Kidney tubule cell (primary cell): ENCODE data around the gene KRT72.

ENCODE experiments used
- DNase-seq: peaks from one replicate; pipeline ENCODE4 v3.0.0-alpha.2; 2018; ENCODE audit warnings: low spot score

Gene KRT72

DNA sequence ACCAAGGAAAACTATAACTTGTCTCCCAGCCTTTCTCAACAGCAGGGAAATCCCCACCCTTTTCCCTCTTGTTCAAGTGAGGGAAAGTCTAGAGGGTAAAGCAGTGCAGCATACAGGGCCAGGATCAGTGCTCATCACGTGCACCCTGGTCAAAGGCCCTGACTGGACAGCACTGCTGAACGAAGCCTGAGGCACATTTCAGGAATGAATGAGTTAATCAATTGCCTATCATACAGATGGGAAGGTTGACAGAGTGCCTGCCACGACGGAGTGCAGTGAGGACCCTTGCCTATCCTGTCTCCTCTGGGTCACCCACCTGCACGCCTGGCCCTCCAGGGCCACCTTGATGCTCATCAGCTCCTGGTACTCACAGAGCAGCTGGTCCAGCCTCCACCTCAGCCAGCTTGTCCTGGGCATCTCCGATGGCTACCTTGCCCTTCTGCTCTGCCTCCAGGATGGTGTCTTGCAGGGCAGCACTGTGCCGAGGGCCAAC, 28.8 kb upstream of the KRT72 start:
- no peak for DNase-seq

DNA sequence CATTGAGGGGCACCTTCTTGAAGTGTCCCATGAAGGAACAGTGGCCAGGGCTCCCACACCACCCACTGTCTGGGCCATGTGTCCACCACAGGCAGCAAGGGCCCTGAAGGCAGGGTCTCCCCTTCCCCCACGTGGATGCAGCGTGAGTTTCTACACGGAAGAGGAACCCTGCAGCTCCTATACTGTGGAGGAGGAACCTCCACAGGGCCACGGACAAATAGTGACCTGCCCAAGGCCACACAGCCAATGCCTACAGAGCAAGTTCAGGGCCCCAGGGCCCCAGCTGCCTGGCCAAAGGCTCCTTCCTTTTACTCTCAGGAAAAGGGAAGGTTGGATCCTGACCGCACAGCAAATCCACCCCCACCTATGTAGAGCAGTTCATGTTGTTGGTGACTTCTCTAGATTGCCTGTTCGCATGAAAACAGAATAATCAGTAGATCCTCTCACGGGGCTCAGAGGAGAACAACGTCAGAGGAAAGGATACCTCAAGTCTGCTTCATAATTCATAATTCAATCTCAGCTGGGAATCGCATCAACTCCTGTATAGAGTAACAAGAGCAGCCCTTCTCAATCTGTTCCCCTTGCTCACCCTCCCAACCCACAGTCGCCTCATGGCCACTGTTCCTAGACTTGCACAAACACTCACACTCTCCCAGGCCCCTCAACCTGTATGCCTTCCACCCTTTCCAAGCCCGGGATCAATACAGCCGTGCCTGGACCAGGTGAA, 28.2 kb upstream of the KRT72 start:
- no peak for DNase-seq

DNA sequence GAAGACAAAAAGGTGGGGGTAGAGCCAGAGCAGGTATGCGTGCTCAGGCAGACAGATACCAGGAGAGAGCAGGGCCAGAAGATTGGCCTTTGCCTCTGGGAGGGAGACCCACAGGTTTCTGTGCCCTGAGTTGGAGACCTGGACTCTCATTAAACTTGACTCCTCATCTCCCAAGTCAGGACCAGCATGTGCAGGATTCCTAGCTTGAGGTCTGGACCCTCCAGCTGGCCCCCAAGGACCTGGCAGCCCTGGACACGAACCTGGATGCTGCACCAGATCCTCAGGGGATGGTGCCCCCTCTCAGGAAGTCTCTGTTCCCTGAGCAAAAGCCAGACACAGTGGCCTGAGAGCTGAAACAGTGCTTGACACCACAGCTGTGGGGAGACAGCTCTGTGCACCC, 27.6 kb upstream of the KRT72 start:
- DNase-seq, result no peak

DNA sequence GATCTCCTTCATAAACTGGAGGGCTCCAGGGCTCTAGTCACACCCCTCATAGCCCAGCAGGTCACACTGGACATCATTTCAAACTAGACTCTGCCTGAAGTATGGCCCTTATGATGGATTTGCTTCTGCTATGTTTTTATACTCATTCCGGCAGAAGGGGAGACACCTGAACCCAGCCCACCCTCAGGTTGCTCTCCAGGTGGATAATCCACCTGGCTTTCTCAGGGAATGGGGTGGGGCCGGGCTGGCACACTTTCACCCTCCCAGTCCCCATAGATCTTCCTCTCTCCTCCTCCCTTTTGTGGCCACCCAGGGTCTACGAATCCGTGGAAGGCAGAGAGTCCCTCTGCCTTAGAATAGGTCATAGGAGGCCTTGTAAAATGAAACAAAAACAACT, 26.8 kb upstream of the KRT72 start:
- DNase-seq, result no peak

DNA sequence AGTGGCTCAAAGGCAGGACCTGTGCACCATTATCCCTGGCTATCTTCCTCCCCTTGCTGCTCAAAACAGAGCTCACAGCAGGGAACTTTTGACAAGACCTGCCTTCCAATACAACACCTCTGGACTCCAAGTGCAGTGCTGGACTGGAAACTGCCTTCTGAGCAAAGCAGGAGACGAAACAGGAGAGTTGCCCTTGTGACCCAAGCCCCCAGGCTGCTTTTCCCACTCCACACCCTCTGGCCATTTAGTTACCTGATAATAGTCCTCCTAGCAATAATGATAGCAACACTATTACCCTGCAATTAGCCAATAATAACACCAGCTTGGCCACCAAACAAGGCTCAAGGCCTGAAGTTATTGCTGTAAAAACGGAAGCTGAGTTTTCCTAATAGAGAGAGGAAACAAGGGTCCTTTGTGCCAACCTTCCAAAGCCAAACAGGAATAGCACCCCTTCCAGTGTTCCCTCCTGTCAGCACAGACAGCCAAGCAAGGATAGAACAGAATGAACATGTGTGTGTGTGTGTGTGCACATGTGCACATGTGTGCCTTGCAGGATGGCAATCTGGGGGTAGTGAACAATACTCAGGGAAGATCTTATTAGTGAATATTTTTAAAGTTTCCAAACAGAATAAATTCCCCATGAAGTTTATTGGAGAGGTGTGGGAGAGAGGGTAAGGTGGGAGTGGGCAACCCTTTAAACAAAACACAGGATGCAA, 26.3 kb upstream of the KRT72 start:
- DNase-seq, result no peak

DNA sequence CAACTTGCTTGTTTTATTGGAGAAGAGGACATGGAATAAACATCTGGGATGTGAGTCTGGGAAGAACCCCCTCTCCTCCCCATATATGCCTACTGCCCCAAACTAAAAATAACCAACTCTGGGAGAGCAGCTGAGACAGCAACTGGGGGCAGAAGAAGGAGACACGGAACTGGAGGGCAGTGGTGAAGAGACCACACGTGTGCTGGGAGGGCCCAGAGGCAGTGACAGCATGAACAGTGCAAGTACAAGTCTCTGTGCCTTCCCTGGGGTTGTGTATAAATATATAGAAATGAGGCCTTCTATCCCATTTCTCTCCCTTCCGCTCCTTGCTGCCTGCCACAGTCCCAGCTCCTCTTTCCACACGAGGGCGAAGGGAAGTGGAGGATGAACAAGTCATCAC, 21.1 kb upstream of the KRT72 start:
- no peak for DNase-seq

DNA sequence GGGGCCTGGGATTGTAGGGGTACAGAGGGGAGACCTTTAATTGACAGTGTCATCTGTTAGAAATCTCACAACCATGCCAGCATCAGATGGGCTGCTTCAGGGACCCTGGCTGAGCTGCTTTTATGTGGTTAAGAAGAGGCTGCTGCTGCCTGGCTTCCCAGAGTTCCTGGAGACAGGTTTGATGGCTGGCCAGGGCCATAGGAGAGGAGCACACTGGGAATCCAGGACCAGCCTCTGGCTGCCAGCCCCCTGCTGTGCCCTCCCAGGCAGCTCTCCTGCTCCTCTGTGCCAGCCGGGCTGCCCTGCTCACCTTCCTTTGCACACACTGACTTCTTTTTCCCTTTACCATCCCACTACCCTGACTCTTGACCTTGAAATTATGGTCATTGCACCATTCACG, 17.6 kb upstream of the KRT72 start:
- DNase-seq, result no peak

DNA sequence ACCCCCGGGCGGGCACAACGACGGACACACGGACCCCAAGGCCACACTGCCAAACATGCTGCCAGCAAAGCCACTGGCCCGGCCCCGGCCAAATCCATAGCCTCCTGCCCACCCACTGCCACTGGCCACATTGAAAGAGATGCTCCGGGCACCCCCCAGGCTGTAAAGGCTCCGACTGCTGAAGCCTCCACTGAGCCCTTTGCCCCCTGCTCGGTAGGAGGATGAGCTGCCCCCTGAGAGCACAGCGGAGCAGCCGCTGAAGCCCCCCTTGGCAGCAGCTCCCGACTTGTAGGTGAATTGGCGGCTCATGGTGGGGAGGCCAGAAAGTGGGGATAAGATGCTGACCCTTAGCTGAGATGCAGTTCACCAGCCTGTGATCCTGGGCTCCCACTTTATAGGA, 17.0 kb upstream of the KRT72 start, which contains the start of gene KRT73:
KRT73 (minus strand) TSS at position 344 of the 400 bp plus-strand sequence; CDS start at position 309, 35 bp downstream.
- no peak for DNase-seq

DNA sequence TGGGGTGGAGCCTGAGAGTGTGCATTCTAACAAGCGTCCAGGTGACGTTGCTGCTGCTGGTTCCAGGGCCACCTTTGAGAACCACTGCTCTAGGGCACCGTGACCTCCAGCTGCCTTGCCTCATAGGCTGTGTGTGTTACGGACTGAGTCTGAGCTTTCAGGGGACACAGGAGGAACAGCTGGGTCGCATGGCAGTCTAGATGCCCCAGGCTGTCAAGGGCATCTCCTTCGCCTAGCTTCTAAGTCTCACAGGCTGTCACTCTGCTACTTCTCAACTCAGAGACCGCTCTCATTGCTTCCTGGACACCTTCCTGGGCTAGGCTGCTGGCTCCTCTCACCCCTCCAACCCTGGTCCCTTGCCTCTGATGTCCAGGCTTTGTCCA, 16.1 kb upstream of the KRT72 start:
- no peak for DNase-seq

DNA sequence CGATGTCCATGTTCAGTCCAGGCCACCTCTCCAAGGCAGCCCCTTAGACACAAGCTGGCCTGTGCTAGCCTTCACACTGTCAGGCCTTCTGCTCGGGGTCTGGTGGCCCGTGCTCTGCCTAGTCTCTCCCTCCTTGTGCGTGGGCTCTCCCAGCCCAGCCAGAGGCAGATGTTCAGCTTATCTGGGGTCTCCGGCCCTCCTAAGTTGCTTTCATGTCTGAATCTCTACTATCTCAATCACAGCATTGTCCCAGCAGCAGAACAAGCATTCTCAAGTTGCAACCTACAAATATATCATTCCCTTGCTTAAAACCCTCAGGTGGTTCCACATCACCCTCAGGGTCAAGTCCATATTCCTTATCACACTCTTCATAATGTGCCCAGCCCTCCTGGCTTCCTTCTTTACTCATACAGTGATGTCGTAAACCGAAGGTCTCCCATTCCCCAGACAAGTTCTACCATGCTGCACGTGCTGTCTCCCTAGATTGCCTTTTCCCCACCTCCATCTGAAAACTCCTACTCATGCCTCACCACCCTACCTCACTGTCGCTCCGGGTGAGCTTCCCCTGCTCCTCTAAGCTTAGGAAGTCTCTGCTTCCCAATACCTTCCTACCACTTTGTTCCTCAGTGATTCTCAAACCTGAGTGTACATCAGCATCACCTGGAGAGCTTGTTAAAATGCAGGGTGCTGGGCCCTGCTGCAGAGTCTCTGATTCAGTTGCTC, 15.6 kb upstream of the KRT72 start:
- no peak for DNase-seq

DNA sequence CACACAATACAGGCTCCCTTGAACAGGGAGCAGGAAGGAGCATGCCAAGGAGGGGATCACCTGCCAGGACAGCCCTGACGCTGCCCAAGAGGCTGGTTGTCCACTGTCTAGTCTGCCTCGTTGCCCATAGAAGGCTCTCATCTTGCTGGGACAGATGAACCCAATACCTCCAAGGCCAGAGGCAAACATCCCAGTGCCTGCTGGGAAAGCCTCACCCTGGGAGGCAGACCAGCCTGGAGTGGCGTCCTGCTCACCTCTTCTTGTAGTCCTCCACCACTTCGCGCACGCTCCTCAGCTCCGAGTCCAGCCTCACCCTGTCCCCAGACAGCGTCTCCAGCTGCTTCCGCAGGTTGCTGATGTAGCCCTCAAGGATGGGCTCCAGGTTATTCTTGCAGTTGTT, 14.6 kb upstream of the KRT72 start:
- no peak for DNase-seq

DNA sequence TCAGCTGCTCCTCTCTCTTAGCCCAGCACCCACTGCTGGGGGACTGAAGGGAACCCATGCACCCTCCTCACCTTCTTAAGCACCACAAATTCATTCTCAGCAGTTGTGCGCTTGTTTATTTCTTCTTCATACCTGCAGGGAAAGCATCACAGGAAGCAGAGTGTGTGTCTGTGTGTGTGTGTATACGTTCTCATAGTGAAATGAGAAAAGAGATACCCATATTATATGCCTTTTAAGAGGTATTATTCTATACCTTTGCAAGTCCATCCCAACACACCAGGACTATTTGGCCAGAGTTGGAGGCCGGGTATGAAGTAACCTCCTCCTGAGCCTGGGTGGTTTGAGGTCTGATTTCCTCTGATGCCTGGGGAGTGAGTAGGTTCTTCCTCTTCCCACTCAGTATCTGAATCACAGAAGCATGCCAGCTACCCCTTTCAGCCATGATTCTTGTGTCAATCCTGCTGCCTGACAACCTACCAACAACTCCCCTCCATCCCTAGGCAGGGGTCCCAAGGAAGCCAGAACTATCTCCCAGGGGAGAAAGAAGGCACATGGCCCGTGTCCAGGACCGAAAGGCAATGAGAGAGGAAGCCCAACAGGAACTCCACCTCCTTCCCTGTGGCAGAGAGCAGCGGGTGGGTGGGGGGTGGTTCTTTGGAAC, 14.1 kb upstream of the KRT72 start:
- DNase-seq, result no peak

DNA sequence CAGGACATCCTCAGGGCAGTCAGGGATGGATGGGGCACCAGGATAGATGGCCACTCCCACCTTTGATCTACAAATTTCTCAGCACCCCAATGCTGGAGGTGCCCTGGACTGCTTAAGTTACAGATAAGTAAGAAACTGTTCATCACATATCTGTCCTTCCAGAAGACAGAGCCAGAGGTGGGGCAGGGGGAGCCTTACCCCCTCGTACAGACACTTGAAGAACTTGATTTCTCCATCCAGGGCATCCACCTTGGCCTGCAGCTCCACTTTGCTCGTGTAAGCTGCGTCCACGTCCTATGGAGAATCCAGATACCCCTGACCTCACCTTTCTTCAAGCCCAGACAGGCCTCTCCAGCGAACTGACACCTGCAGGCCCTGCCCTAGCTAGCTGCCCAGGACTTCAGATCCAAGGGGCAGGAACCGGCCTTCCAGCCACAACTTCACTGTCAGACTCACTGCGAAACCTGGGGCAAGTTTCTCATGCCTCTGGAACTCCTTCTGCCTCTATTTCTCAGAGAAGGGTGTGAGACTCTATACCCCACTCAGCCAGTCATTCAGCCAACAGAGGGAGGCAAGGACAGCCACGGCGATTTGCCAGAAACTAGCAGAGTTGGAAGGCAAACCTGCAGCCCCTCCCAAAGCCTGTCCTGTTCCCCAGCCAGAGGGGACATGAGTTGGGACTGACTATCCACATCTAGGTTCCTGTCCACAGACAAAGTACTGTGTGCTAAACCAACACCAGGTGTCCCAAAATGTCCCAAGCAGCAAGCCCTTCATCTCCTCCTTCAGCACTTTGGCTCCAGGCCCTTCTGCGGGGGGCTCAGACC, 13.3 kb upstream of the KRT72 start:
- DNase-seq, result no peak

DNA sequence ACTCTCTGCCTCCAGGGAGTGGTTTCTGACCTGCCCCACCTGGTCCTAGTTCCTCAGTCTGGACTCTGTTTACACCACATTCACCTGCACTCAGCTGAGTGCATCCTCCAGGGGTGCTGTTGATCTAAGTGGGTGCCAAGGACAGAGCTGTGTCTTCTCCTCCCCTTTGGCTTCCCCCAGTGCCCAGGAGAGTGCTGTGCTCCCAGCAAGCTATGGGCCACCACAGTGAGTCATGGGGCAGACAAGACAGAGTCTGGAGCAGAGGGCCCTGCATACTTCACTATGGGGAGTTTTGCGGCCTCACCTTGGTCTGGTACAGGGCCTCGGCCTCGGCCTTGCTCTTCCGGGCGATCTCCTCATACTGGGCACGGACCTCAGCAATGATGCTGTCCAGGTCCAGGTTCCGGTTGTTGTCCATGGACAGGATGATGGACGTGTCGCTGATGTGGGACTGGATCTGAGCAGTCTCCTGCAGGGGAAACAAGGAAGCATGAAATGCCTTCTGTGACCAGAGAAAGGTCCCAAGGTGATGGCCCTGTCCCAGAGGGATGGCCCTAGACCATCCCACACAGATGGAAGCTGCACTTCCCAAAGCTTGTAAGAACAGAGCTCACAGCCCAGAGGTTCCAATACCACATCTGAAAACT, 12.2 kb upstream of the KRT72 start:
- no peak for DNase-seq

DNA sequence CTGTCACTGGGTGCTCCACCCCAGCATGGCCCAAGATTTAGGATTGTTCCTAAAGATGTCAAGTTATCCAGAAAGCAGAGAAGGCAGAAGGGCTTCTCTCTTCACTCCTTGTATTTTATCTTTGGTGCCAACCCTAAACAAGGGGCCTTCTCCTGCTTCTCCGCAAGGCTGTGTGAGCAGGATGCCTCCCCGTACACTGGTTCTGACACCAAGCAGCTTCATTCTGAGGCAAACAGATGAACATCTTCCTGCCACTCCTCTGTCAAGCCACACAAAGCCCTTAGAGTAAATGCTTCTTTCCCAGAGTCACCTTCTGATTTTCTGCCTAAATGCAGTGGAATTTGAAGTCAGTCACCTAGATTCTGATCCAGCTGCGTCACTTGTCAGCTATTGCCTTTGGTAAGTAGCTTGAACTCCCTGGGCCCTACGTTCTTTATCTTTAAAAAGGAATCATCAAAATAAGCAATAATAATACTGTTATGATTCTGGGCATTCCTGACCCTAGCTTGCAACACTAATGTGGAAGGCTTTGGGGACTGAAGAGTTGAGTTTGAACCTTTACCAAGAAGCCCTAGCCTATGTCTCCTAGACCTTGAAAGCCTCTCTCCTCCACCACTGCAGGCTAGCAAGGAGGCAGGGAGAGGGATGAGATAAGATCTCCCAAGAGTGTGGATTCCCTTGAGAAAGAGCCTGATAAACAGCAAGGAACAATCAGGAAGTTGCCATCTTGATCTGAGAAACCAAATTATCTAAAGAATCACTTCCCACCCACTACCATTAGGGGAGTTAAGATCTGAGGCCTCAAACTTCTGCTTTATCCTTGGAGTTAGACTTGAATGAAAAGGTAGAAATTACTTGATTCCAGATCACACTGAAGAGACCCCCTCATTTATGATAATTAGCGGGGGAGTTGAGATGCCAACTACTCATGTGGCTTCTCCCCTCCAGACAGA, 11.4 kb upstream of the KRT72 start:
- no peak for DNase-seq

DNA sequence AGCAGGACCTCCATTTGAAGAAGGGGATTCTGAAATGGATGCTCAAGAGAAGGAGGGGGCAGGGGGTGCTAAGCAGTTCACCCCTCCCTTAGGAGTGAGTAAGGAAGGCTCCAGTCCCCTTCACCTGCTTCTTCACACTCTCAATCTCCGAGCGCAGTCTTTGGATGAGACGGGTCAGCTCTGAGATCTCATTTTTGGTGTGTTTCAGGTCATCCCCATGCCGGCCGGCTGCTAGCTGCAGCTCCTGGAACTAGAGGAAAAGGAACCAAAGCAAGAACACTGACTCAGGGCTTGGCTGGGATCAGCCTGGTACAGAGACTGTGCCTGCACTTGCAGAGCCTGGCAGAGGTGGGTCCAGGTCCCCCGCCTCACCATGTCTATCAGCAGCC, 9.8 kb upstream of the KRT72 start:
- DNase-seq, result no peak

DNA sequence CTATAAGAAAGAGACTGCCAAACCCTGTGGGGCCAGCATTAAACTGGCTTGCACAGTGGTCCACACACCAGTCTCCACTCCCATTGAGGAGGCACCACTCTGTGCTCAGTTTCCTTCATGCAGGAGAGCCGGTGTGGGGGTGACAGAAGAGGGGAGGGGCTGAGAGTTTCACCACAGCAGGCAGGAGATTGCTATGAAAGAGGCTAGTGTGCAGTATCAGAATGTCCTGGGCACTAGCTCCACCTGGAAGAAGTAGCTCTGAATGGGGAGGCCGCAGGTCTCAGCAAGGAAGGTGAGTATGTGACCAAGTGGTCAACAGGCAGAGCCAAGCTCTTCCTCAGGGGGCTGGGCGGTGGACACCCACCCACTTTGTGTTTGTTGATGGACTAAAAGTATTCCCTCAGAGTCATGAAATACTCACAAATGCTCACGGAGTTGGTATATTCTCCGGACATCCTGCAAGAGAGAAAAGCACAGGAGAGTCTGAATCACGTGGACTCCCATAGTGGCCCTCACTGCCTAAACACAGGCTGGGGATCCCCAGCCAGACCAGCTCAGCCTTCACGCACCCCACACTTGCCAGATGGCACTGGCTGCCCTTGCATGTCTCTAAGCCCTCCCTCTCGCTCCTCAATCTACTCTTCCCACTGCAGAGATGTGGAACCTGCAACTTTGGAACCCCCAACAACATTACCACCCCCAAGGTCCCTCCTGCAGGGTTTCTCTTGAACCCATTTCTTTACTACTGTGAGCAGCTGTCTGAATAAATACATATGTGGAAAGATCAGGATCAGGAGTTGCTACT, 7.8 kb upstream of the KRT72 start:
- DNase-seq, result no peak

DNA sequence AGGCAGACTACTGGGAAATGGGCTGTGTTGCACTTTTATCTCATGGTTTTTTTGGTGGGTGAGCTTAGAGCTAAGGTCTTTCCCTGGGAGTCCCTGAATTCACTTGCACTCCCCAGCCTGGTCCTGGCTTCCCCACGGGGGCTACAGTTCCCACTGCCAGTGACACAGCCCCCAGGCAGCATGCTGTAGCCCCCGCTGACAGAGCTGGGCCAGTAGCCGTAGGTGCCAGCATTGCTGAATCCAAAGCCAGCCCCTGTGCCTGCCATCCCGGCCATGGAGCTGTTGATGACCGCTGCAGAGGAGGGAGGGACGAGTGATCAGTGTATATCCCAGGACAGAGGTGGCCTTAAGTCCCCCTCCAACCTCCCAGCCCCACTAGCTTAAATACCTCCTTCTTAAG, 6.9 kb upstream of the KRT72 start:
- no peak for DNase-seq

DNA sequence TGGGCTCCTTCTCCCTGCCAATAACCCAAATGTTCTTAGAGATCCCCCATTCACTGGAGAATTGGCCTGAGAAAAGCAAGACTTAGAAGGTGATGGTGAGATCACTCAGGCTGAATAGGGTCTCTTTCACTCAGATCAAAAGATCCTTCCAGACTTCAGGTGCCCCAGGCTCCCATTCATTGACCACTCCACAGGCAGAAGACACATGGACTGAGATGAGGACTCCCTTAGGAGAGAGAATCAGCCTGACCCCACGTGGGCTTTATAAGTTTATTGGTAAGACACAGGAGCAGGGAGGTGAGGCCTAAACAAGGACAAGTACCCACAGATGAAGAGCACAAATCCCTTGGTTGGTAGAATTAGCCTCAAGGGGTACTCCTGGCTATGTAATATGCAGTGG, 6.1 kb upstream of the KRT72 start:
- no peak for DNase-seq
